Measurements from ENCODE around the gene MYL7.
"Not testable (repeated sequence)": the region's sequence is repeated elsewhere in the genome, so short reads cannot be mapped to it uniquely, and the experiment has no call there.

MYL7 gene

DNA sequence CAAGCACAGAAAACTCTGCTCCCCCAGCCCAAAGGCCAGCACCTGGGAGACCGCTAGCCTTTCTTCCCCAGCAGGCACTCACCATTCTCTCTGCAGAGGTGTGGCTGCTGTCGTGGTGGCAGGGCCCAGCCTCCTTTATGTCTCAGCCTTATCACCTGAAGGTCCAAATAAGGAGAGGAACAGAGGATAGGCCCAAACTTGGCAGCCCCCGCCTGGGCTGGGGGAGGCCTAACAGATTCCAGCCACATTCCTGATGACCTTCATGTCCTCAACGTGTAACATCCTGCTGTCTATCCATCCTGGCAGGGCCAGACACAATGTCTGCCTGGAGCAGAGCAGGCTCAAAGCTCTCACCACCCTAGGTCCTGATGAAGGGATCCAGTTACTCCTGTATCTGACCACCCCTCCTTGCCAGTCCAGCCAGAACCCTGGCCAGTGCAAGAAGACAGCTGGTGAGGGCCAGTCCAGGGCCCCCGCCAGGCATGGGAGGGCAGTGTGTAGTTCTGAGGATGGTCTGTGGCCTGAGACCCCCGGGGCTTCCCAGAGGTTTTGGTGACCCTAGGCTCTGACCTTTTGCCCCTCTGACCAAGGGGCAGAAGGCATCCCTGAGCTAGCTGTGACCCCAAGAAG is at the start of gene MYL7:
Gene MYL7 (minus strand): TSS at position 112 of the 630 bp plus-strand sequence. CDS start 27 bp downstream, at position 85.
- in situ Hi-C loops (cut with MboI; ENCODE audit: low sequenced_read_pairs): no loop called here

- in situ Hi-C loops (cut with MboI; ENCODE audit: low sequenced_read_pairs): no loop called here
Observed at GRCh38 chr7:44189993-44190872, 49.1 kb upstream of the MYL7 start.

DNA sequence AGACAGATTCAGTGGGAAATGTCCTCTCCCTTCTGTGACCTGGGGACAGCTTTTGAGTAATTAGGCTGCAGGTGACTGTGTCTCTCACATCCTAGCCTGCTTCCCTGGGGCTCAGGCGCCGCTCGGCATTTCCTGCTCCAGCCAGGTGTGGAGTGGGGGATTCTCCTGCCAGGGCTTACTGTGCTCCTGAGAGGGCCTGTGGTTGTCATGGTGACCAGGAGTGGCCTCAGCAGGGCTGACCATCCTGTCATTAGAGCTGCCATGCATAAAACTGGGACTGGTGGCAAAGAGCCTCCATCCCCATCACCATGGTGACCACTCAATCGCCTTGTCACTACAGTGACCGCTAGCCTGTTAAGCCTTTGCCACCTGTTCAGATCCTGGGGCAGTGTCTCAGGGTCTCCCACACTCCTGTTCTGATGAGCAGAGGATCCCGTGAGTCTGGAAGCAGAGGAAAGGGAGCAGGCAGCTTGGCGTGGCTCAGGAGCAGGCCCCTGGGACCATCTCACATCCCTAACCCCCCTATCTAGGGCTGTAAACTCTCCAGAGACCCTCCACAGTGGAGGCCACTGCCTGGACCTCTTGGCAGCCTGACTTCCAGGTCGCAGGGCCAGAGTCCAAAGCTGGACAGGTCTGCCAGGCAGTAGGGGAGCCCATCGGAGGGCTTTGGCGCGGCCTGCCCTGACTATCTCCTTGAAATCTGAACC is 48.3 kb upstream of the MYL7 start, which contains the start of gene GCK:
Gene GCK (minus strand): TSS at position 154 of the 707 bp plus-strand sequence. CDS start 486 bp downstream, outside the sequence.
- in situ Hi-C loops (cut with MboI; ENCODE audit: low sequenced_read_pairs): no loop called here

DNA sequence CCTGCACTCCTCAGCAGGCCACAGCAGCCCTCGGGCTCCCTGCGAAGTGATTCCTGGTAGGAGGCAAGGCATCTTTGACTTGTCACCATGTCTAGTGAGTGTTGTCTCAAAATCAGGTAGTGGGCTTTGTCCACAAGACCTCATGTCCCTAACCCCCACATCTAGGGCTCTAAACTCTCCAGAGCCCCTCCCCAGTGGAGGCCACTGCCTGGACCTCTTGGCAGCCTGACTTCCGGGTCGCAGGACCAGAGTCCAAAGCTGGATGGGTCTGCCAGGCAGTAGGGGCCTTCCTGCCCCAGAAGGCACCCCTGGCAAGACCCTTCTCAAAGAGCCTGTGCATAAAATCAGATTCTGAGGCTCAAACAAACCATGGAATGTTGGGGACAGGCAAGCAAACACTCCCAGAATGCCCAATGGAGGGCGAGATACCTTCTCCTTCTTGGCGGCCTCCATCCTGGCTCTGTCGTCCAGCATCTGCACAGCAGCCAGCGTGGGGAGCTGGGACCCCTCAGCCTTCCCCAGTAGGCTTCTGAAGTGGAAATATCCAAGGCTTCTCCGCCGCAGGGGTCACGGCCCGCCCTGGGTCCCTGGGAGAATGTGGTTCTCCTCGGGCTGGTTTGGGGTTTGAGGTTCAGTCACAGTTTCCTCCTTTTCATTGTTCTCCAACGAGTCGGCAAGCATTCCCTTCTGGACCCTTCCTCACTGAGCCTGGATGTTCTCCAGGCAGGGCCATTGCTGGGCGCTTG is 47.5 kb upstream of the MYL7 start:
- in situ Hi-C loops (cut with MboI; ENCODE audit: low sequenced_read_pairs): no loop called here

GRCh38 chr7:44187636-44188416 is 46.7 kb upstream of the MYL7 start:
- in situ Hi-C loops (cut with MboI; ENCODE audit: low sequenced_read_pairs): no loop called here

DNA sequence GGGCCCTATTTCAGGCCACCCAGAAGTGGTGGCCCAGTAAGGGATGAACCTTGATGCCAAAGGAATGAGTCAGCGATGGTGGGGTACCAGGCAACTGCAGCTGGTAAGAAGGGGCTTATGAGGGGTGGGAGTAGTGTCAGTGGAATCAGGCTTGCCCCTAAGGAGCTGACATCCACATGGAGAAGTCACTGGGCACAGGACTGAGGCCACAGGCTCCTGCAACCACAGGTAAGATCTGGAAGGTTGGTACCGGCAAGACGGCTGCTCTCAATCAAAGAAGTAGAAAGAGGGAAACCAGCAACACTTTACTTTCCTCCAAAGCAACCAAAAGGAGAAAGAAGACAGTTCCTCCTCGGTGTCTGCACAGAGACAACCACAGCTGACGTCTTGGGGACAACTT is 45.6 kb upstream of the MYL7 start:
- in situ Hi-C loops (cut with MboI; ENCODE audit: low sequenced_read_pairs): no loop called here

DNA sequence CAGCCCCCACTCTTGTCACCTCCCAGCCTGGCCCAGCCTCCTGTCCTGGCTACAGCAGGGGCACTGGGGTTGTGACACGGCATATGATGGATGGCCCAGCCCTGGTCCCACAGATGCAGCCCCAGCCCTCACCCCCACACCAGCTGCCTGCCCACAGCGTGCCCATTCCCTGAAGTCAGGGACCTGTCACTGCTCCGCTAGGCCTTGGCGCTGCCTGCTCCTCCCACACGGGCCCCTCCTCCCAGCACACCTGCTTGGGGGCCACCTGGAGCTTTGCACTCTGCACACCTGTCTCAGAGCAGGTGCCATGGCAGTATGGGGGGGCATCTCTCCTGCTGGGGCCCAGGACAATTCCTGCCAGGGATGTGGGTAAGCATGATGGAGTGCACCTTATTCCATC is 44.6 kb upstream of the MYL7 start:
- in situ Hi-C loops (cut with MboI; ENCODE audit: low sequenced_read_pairs): no loop called here

GRCh38 chr7:44184873-44185446 is 43.8 kb upstream of the MYL7 start:
- in situ Hi-C loops (cut with MboI; ENCODE audit: low sequenced_read_pairs): no loop called here

GRCh38 chr7:44184206-44184872 is 43.2 kb upstream of the MYL7 start:
- in situ Hi-C loops (cut with MboI; ENCODE audit: low sequenced_read_pairs): no loop called here

DNA sequence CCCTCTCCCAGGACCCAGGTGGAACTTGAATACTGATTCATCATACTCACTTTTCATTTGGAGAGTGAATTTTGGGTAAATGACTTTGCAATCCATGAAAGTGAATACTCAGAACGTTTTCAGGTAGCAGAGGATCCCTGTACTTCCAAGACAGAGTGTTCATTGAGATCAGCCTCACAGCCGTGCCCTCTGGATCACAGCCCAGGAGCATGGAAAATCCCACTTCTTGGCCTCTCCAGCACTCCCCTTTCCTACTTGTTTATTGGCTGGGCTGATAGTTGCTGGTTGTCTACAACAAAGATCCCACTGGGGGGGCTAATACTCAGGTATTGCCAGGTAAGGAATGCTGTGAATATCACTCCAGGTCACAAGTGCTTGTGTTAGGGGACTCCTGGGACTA is 42.3 kb upstream of the MYL7 start:
- in situ Hi-C loops (cut with MboI; ENCODE audit: low sequenced_read_pairs): no loop called here

GRCh38 chr7:44182827-44183226 is 41.7 kb upstream of the MYL7 start:
- in situ Hi-C loops (cut with MboI; ENCODE audit: low sequenced_read_pairs): no loop called here

DNA sequence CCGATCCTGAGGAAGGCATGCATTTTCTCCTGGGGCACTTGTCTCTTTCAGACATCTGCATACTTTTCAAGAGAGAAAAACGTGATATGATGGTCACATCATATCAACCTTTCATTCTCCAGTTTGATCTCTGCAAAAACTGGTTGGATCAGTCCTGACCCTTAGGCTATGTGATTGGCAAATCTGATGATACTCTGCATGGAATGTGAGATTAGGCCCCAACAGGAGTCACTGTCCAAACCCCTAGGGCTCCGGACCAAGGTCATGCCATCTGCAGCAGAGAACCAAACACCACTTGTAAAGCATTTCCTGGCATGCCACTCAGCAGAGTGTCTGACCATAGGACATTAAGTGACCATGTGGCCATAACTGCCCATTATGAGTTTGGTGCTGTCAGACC is 39.5 kb upstream of the MYL7 start:
- in situ Hi-C loops (cut with MboI; ENCODE audit: low sequenced_read_pairs): no loop called here

DNA sequence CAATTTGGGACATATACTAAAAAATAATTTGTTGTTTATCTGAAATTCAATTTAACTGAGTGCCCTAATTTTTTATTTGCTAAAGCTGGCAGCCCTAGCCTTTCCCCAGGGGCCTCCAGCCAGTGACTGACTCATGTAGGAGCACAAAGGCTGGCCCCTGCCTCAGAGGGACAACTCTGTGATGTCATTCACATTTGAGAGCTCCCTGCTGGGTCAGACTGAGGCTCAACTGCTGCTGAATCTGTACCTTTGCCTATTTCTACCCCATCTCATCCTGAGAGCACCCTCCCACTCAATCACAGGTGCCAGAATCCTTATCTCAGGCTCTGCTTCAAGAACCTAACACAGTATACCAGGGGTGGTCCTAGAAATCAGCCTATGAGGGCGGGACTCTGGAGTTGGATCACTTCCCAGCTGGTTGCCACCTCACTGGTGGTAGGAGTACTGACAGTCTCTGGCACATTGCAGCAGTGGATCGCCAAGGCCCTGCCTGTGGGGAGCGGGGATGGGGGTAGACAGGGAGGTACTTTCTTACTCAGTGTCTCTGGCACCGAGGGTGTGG is 36.5 kb upstream of the MYL7 start:
- in situ Hi-C loops (cut with MboI; ENCODE audit: low sequenced_read_pairs): no loop called here

DNA sequence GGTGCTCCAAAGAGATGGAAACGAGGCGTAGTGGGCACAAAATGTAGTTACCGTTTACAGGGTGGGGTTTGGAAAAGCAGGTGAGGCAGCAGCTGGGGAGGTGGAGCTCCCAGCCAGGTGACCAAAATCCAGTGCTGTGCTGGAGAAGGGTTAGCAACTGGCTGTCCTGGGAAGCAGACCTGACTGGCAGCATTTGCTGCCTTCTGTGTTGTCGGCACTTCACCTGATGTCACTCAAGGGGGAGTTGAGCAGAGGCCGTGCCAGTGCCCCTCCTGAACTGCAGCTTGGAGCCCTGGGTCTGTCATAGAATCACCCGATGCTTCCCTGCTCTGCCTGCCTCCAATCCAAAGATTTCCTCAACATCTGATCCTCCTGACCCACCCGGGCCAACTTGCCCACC is 35.4 kb upstream of the MYL7 start:
- in situ Hi-C loops (cut with MboI; ENCODE audit: low sequenced_read_pairs): no loop called here

- in situ Hi-C loops (cut with MboI; ENCODE audit: low sequenced_read_pairs): no loop called here
Observed at GRCh38 chr7:44175730-44176129, 34.6 kb upstream of the MYL7 start.

DNA sequence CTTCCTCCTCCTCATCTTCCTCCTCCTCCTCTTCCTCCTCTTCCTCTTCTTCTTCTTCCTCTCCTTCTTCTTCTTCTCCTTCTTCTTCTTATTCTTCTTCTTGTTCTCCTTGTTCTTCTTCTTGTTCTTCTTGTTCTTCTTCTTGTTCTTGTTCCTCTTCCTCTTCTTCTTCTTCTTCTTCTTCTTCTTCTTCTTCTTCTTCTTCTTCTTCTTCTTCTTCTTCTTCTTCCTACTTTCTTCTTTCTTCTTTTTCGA is 33.5 kb upstream of the MYL7 start:
- in situ Hi-C loops (cut with MboI; ENCODE audit: low sequenced_read_pairs): not testable (repeated sequence)

- in situ Hi-C loops (cut with MboI; ENCODE audit: low sequenced_read_pairs): no loop called here
Observed at GRCh38 chr7:44173911-44174693, 33.0 kb upstream of the MYL7 start.

DNA sequence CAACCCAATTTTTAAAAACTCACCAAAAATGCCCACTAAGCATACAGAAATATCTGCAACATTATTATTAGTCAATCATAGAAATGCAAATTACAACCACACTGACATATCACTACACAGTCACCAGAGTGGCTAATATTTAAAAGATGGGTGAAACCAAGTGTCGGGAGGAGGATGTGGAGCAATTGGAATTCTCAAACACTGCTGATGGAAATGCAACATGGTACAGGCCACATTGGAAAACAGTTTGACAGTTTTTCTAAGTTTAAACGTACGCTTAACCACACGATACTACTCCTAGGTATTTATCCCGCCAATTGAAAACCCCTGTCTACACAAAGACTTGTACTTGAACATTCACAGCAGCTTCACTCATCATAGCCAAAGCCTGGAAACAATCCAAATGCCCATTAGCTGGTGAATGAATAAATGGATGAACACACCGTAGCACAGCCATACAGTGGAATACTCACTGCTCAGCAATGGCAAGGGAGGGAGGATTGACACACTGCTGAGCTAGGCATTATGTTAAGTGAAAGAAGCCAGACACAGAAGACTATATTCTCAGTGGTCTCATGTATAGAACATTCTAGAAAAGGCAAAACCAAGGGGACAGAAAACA is 31.8 kb upstream of the MYL7 start:
- in situ Hi-C loops (cut with MboI; ENCODE audit: low sequenced_read_pairs): no loop called here
